Caco-2 (cell line): ENCODE data around the gene MYL3. TPM values are rescaled to one million over a fixed set of nuclear protein-coding genes. Genes with fewer than 3 reads are reported as not detected.

ENCODE experiments used
- BruUV-seq: library from RNA; stranded (reverse); fragments of 400-500 nt; replicated peaks from 2 replicates; lab custom pipeline; 2021; lab: Mats Ljungman, UMichigan
- CTCF ChIA-PET: fragments of 300-600 bp; sonication (Branson Sonifier 250); formaldehyde crosslinking; loops from one replicate; lab custom pipeline; 2022; ENCODE audit warnings: antibody characterized with exemption; lab: Charles Lee
- POLR2A ChIA-PET: fragments of 300-600 bp; sonication (Branson Sonifier 250); formaldehyde crosslinking; loops from one replicate; lab custom pipeline; 2022; ENCODE audit warnings: antibody characterized with exemption; lab: Charles Lee
- DNase-seq, 2 experiments: peaks; one replicate each; pipeline versions ENCODE4 v3.0.0 to v3.0.0-alpha.2; 2020 to 2022
- H3K27me3 ChIP-seq: replicated peaks from 2 replicates; pipeline ENCODE4 v1.6.0; 2011; ENCODE audit warnings: low read length; ENCODE audit not compliant: control insufficient read depth, insufficient read depth
- H3K36me3 ChIP-seq: 2 replicates; pipeline ENCODE4 v1.5.1; 2011; ENCODE audit warnings: low read length; ENCODE audit not compliant: control insufficient read depth, insufficient read depth
- H3K4me1 ChIP-seq: fragments of 250-450 bp; sonication (Bioruptor Pico); 2 replicates; pipeline ENCODE4 v1.5.1; 2020; ENCODE audit warnings: mild to moderate bottlenecking
- H3K4me3 ChIP-seq: 2 replicates; pipeline ENCODE4 v1.5.1; 2011; ENCODE audit warnings: low read depth, mild to moderate bottlenecking, control low read depth, low read length
- H3K9me3 ChIP-seq: fragments of 250-450 bp; sonication (Bioruptor Pico); 2 replicates; pipeline ENCODE4 v1.5.1; 2020; ENCODE audit warnings: mild to moderate bottlenecking, moderate library complexity
- H3K27ac Mint-ChIP-seq: one replicate; pipeline ENCODE4 v1.8.0; 2022; ENCODE audit warnings: mixed read lengths; ENCODE audit not compliant: unreplicated experiment
- H3K27me3 Mint-ChIP-seq: one replicate; pipeline ENCODE4 v1.8.0; 2022; ENCODE audit warnings: mixed read lengths; ENCODE audit not compliant: insufficient read depth, unreplicated experiment
- H3K36me3 Mint-ChIP-seq: one replicate; pipeline ENCODE4 v1.8.0; 2022; ENCODE audit warnings: mild to moderate bottlenecking, mixed read lengths; ENCODE audit not compliant: insufficient read depth, unreplicated experiment
- H3K4me1 Mint-ChIP-seq: one replicate; pipeline ENCODE4 v1.8.0; 2022; ENCODE audit warnings: low read depth, mixed read lengths; ENCODE audit not compliant: unreplicated experiment
- H3K4me3 Mint-ChIP-seq: one replicate; pipeline ENCODE4 v1.8.0; 2022; ENCODE audit warnings: mild to moderate bottlenecking, moderate library complexity, mixed read lengths; ENCODE audit not compliant: unreplicated experiment
- H3K9me3 Mint-ChIP-seq: one replicate; pipeline ENCODE4 v1.8.0; 2022; ENCODE audit warnings: mixed read lengths; ENCODE audit not compliant: unreplicated experiment
- intact Hi-C: fragments of 100-400 bp; cut with micrococcal nuclease; formaldehyde crosslinking; loops from one replicate; pipeline ENCODE4 v1.10.0; 2022; ENCODE audit not compliant: unreplicated experiment
- total RNA-seq: library from RNA; stranded (reverse); gene quantifications from 2 replicates; pipeline ENCODE4 v1.2.3, GENCODE V29; 2022
- TF ChIP-seq, protein P1 (sequence below), 2 experiments: fragments of 200-600 bp in 1 of 2; IDR thresholded peaks; 1 replicate in 1 of 2; 2 replicates in 1 of 2; pipeline versions ENCODE4 v1.5.1 to v1.8.0; 2011 to 2022; ENCODE audit warnings: antibody characterized with exemption in 1 of 2, control low read depth in 1 of 2, inconsistent platforms in 1 of 2, low read depth in 1 of 2, low read length in 1 of 2, mild to moderate bottlenecking in 1 of 2, moderate library complexity in 1 of 2; ENCODE audit not compliant: insufficient read depth in 1 of 2, severe bottlenecking in 1 of 2, unreplicated experiment in 1 of 2

The MYL3 gene
- total RNA-seq, 1 experiment from 2014 or later, result 13.8 TPM

DNA sequence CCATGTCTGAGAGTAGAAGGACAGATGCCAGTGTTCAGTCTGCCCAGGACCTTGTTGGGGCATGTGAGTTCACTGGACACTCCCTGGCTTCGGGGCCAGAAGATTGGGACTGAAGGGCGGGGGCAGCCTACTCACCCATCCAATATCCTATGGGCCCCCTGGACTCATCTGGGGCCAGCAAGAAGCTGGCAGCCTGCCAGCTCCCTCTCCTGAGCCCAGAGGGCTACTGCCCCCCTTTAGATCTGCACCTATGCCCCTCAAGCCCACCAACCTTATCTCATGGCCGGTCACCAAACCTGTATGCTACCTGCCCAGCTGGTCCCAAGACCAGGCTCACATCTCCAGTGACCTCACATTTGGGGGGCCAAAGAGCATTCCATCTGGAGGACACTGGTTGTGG lies 22.4 kb upstream of the MYL3 start:
- intact Hi-C loops, result no loop called here
- no peaks in the 10 kb centered on the region for H3K36me3 Mint-ChIP-seq
- ChIA-PET POLR2A (no interaction called here), CTCF (no interaction called here)
- no TSS peak for BruUV-seq
- H3K4me1 Mint-ChIP-seq, result peaks cover 2% of the 10 kb centered on the region
- Histone ChIP-seq H3K4me3 (no peak overlapping the region), H3K36me3 (no peaks in the 10 kb centered on the region), H3K9me3 (no peaks in the 10 kb centered on the region), H3K27me3 (no peaks in the 10 kb centered on the region), H3K4me1 (peaks cover 7% of the 10 kb centered on the region)
- H3K4me3 Mint-ChIP-seq, result no peak overlapping the region
- TF ChIP-seq, protein P1, sequence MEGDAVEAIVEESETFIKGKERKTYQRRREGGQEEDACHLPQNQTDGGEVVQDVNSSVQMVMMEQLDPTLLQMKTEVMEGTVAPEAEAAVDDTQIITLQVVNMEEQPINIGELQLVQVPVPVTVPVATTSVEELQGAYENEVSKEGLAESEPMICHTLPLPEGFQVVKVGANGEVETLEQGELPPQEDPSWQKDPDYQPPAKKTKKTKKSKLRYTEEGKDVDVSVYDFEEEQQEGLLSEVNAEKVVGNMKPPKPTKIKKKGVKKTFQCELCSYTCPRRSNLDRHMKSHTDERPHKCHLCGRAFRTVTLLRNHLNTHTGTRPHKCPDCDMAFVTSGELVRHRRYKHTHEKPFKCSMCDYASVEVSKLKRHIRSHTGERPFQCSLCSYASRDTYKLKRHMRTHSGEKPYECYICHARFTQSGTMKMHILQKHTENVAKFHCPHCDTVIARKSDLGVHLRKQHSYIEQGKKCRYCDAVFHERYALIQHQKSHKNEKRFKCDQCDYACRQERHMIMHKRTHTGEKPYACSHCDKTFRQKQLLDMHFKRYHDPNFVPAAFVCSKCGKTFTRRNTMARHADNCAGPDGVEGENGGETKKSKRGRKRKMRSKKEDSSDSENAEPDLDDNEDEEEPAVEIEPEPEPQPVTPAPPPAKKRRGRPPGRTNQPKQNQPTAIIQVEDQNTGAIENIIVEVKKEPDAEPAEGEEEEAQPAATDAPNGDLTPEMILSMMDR (IDR thresholded peaks at IDR 0.05; ENCODE audit: insufficient read depth in 1 of 2, low read depth in 1 of 2, low read length in 1 of 2, severe bottlenecking in 1 of 2, unreplicated experiment in 1 of 2), result no peak
- no peak overlapping the region for H3K27ac Mint-ChIP-seq
- DNase-seq, result no peak
- peaks cover 6% of the 10 kb centered on the region for H3K27me3 Mint-ChIP-seq
- H3K9me3 Mint-ChIP-seq, result no peaks in the 10 kb centered on the region

DNA sequence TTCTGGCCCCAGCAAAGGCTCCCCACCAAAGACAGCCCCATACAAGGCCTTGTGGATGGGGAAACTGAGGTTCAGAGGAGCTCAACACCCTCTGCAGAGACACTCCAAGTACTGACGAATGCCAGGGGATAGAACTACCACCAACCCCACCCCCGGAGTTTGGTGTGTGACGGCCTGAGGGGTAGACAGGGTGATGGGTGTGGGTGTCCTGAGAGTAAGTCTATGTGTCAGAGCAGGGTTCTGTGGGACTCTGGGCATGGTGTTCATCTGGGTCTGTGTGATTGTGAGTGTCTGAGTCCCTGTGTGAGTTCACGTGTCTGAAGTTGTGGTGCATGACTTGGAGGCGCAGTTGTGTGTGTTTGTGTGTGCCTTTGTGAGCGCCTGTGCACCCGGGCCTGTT lies 21.7 kb upstream of the MYL3 start:
- ChIA-PET CTCF (no interaction called here), POLR2A (no interaction called here)
- Mint-ChIP-seq H3K4me1 (peaks cover 9% of the 10 kb centered on the region), H3K9me3 (no peaks in the 10 kb centered on the region), H3K4me3 (no peak overlapping the region), H3K36me3 (no peaks in the 10 kb centered on the region), H3K27ac (no peak overlapping the region), H3K27me3 (peaks cover 9% of the 10 kb centered on the region)
- no peaks in the 10 kb centered on the region for H3K9me3 ChIP-seq
- no peak for DNase-seq
- no peak overlapping the region for H3K4me3 ChIP-seq
- BruUV-seq, result no TSS peak
- H3K4me1 ChIP-seq, result peaks cover 14% of the 10 kb centered on the region
- H3K27me3 ChIP-seq, result no peaks in the 10 kb centered on the region
- intact Hi-C loops, result no loop called here
- no peaks in the 10 kb centered on the region for H3K36me3 ChIP-seq
- TF ChIP-seq, protein P1 (IDR thresholded peaks at IDR 0.05; ENCODE audit: insufficient read depth in 1 of 2, low read depth in 1 of 2, low read length in 1 of 2, severe bottlenecking in 1 of 2, unreplicated experiment in 1 of 2), result no peak

DNA sequence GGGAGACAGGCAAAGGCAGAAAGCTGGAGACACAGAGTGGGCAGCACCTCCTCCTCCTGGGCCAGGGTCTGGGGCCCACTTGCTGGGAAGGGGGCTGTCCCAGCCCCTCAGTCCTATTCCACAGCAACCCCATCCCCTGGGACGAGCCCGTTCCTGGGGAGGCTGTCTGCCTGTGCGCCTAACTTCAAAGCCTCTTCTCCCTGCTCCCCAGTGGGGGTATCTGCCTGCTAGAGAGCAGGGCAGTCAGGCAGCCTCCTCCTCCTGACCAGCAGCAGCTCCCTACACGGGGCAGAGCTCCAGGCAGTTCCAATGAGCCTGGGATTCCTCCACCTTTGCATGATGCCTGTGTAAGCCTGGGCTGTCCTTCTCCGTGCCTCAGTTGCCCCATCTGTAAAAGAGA lies 21.2 kb upstream of the MYL3 start:
- TF ChIP-seq, protein P1 (IDR thresholded peaks at IDR 0.05; ENCODE audit: insufficient read depth in 1 of 2, low read depth in 1 of 2, low read length in 1 of 2, severe bottlenecking in 1 of 2, unreplicated experiment in 1 of 2), result no peak
- no peak overlapping the region for H3K4me3 ChIP-seq
- no peak overlapping the region for H3K27ac Mint-ChIP-seq
- H3K4me1 ChIP-seq, result peaks cover 19% of the 10 kb centered on the region
- BruUV-seq, result TSS peak; percentile 13
- intact Hi-C loops, result no loop called here
- H3K4me3 Mint-ChIP-seq, result peak overlapping the region; percentile 85
- ChIA-PET POLR2A (no interaction called here), CTCF (interaction anchor here (0.5 kb wide), 1 partner anchor 1517 kb away, joined by 3 read pairs; no protein-coding TSS in a partner anchor)
- peaks cover 9% of the 10 kb centered on the region for H3K27me3 Mint-ChIP-seq
- no peaks in the 10 kb centered on the region for H3K27me3 ChIP-seq
- no peaks in the 10 kb centered on the region for H3K9me3 Mint-ChIP-seq
- no peaks in the 10 kb centered on the region for H3K36me3 Mint-ChIP-seq
- peaks cover 10% of the 10 kb centered on the region for H3K4me1 Mint-ChIP-seq
- DNase-seq, result no peak
- no peaks in the 10 kb centered on the region for H3K9me3 ChIP-seq
- H3K36me3 ChIP-seq, result no peaks in the 10 kb centered on the region
